Lower lobe of right lung (tissue), 2 donors: ENCODE results near the gene TMEM134. TPM values are rescaled to one million over a fixed set of nuclear protein-coding genes. Genes with fewer than 3 reads are reported as not detected.
"Not testable (repeated sequence)": the region's sequence is repeated elsewhere in the genome, so short reads cannot be mapped to it uniquely, and the experiment has no call there.

Experiments
- ATAC-seq, 2 donors: fragments of 200-7000 bp; cut with Tn5 transposase; one replicate each; pipeline ENCODE4 v1.9.1; 2020 to 2022; ENCODE audit warnings: mild to moderate bottlenecking in 2 of 2, moderate library complexity in 2 of 2
- DNase-seq: peaks from one replicate; pipeline ENCODE4 v3.0.0-alpha.2; 2020
- H3K27ac ChIP-seq: fragments of 200-600 bp; one replicate; pipeline ENCODE4 v1.8.0; 2022
- H3K27me3 ChIP-seq: fragments of 200-600 bp; one replicate; pipeline ENCODE4 v1.8.0; 2022; ENCODE audit warnings: low read depth
- H3K36me3 ChIP-seq: fragments of 200-600 bp; one replicate; pipeline ENCODE4 v1.8.0; 2022; ENCODE audit warnings: mild to moderate bottlenecking
- H3K4me1 ChIP-seq: fragments of 200-600 bp; one replicate; pipeline ENCODE4 v1.8.0; 2022
- H3K4me3 ChIP-seq: fragments of 200-600 bp; one replicate; pipeline ENCODE4 v1.8.0; 2022; ENCODE audit warnings: mild to moderate bottlenecking
- H3K9me3 ChIP-seq: fragments of 200-600 bp; one replicate; pipeline ENCODE4 v1.8.0; 2022
- intact Hi-C: fragments of 100-400 bp; cut with DNase I; formaldehyde crosslinking; loops from one replicate; pipeline ENCODE4 v1.11.0; 2022
- total RNA-seq: library from RNA; stranded (reverse); fragmentation: NEBNext Ultra II Directional; extraction: Animal tissue kit (Norgen Biotek cat#: 25700); gene quantifications from one replicate; pipeline ENCODE4 v1.2.1, GENCODE V29; 2021
- TF ChIP-seq, protein P1 (sequence below): fragments of 200-600 bp; IDR thresholded peaks from one replicate; pipeline ENCODE4 v1.8.0; 2022; ENCODE audit warnings: antibody characterized with exemption, mild to moderate bottlenecking
- donor health status: DM: no; HTN: yes; CAD: no; lungs with severe emphysema.

Gene TMEM134
- total RNA-seq, 1 donor from 2014 or later: 49.1 TPM

DNA sequence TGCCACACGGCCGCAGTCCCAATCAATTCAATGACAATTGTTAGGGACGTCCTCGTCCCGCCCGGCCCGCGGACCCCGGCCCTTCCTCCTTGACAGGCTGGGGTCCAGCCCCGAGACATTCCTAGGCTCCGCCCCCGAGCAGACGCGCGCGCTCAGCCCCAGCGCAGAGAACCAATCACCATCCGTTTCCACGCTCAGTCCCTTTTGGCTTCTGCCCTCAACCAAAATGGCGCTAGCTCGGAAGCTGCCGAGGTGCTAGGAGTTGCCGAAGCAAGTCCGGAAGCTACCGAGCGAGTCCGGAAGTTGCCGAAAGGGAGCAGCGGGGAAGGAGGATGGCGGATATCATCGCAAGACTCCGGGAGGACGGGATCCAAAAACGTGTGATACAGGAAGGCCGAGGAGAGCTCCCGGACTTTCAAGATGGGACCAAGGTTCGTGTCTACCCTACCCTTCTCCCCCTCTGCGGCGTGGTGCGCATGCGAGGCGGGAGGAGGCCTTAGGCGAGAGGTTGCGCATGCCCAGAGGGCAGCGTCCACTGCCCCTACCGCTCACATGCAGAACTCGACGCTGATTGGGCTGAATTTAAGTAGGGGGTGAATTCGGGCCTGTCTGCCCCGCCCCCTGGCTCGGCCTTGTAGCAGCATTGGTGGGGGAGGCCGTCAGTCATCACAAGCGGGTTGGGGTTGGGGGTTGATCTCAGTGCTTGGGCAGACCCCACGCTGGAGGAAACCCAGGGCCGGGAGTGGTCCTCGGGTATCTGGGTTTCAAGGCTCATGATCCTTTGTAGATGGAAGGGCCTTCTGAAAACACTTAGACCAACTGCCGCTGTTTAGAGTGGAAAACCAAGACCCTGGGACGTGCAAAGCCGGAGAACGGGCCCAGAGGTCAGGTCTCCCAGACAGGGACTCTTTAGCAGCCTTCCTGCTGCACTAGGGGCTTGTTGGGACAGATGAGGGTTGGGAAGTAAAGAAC is 14.1 kb upstream of the TMEM134 start, which contains the start of gene AIP:
TSS of gene AIP (plus strand) at position 200 of the 972 bp plus-strand sequence. CDS start at position 333, 133 bp downstream.
- Histone ChIP-seq H3K9me3 (no peaks in the 10 kb centered on the region), H3K27ac (peak within 1 kb of the TSS; percentile 87), H3K4me3 (peak within 1 kb of the TSS; percentile 65), H3K27me3 (no peaks in the 10 kb centered on the region), H3K36me3 (peaks cover 16% of the 10 kb centered on the region), H3K4me1 (peaks cover 44% of the 10 kb centered on the region)
- DNase-seq (peak; percentile 97), ATAC-seq (peak; percentile 97 to 98)
- TF ChIP-seq, protein P1, sequence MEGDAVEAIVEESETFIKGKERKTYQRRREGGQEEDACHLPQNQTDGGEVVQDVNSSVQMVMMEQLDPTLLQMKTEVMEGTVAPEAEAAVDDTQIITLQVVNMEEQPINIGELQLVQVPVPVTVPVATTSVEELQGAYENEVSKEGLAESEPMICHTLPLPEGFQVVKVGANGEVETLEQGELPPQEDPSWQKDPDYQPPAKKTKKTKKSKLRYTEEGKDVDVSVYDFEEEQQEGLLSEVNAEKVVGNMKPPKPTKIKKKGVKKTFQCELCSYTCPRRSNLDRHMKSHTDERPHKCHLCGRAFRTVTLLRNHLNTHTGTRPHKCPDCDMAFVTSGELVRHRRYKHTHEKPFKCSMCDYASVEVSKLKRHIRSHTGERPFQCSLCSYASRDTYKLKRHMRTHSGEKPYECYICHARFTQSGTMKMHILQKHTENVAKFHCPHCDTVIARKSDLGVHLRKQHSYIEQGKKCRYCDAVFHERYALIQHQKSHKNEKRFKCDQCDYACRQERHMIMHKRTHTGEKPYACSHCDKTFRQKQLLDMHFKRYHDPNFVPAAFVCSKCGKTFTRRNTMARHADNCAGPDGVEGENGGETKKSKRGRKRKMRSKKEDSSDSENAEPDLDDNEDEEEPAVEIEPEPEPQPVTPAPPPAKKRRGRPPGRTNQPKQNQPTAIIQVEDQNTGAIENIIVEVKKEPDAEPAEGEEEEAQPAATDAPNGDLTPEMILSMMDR: peak; percentile 32
- intact Hi-C loops: no loop called here

DNA sequence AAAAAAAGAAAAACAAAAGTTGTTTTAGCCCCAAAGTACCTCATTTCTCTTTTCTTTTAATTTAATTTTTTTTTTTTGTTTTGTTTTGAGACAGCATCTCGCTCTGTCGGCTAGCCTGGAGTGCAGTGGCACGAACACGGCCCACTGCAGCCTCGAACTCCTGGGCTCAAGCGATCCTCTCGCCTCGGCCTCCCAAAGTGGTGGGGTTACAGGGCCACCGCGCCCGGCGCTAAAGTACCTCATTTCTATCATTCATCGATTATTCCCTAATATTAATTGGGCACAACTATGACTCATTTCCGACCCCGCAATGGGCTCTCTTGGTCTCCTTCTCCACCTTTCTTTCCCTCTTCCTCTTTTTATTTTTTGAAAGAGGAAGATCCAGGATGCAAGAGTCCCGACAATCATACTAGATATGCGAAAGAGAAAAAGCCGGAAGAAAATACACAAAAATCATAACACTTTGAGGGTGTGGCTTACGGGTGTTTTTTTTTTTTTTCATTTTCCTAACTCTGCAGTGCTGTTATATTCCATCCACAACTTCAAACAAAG is 13.3 kb upstream of the TMEM134 start:
- H3K4me1 ChIP-seq: peaks cover 44% of the 10 kb centered on the region
- no peaks in the 10 kb centered on the region for H3K9me3 ChIP-seq
- peak; percentile 30 to 50 for ATAC-seq
- TF ChIP-seq, protein P1: no peak
- DNase-seq: no peak
- H3K4me3 ChIP-seq: peak overlapping the region; percentile 65
- H3K36me3 ChIP-seq: peaks cover 8% of the 10 kb centered on the region
- peak overlapping the region; percentile 87 for H3K27ac ChIP-seq
- intact Hi-C loops: no loop called here
- no peaks in the 10 kb centered on the region for H3K27me3 ChIP-seq

DNA sequence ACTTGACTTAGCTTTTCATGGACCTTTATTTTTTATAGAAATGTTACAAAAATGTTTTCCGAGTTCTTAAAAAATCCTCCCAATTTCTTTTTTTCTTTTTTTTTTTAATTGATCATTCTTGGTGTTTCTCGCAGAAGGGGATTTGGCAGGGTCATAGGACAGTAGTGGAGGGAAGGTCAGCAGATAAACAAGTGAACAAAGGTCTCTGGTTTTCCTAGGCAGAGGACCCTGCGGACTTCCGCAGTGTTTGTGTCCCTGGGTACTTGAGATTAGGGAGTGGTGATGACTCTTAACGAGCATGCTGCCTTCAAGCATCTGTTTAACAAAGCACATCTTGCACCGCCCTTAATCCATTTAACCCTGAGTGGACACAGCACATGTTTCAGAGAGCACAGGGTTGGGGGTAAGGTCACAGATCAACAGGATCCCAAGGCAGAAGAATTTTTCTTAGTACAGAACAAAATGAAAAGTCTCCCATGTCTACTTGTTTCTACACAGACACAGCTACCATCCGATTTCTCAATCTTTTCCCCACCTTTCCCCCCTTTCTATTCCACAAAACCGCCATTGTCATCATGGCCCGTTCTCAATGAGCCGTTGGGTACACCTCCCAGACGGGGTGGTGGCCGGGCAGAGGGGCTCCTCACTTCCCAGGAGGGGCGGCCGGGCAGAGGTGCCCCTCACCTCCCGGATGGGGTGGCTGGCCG is 8.4 kb upstream of the TMEM134 start:
- DNase-seq, H3K4me3 ChIP-seq, intact Hi-C loops, H3K36me3 ChIP-seq, H3K27ac ChIP-seq, H3K9me3 ChIP-seq, ATAC-seq, H3K27me3 ChIP-seq: not testable (repeated sequence)
- peaks cover 10% of the 10 kb centered on the region for H3K4me1 ChIP-seq

DNA sequence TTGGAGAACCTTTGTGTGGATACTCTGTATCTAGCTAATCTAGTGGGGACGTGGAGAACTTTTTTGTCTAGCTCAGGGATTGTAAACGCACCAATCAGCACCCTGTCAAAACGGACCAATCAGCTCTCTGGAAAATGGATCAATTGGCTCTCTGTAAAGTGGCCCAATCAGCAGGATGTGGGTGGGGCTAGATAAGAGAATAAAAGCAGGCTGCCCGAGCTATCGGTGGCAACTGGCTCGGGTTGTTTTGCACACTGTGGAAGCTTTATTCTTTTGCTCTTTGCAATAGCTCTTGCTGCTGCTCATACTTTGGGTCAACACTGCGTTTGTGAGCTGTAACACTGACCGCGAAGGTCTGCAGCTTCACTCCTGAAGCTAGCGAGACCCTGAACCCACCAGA is 7.6 kb upstream of the TMEM134 start:
- intact Hi-C loops, ATAC-seq: not testable (repeated sequence)

DNA sequence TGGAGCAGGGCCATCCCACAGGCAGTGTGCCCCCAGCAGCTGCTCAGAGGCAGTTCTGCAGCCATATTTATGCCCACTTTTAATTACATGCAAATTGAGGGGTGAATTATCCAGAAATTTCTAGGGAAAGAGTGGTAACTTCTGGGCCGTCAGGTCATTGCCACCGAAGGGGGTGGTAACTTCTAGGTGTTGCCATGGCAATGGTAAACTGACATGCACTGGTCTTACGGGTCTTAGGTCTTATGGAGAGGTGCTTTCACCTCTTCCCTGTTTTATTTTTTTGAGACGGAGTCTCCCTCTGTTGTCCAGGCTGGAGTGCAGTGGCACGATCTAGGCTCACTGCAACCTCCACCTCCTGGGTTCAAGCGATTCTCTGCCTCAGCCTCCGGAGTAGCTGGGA is 3.8 kb upstream of the TMEM134 start:
- TF ChIP-seq, protein P1: no peak
- intact Hi-C loops: no loop called here
- Histone ChIP-seq H3K36me3 (no peaks in the 10 kb centered on the region), H3K9me3 (no peaks in the 10 kb centered on the region), H3K27ac (no peak overlapping the region), H3K4me1 (peaks cover 14% of the 10 kb centered on the region), H3K27me3 (no peaks in the 10 kb centered on the region), H3K4me3 (no peak overlapping the region)
- DNase-seq: no peak
- ATAC-seq: no peak

More for the DNA sequence above, 7.6 kb upstream of the TMEM134 start:
- not testable (repeated sequence) for H3K36me3 ChIP-seq, H3K4me3 ChIP-seq, H3K27ac ChIP-seq, H3K9me3 ChIP-seq, H3K27me3 ChIP-seq, DNase-seq, H3K4me1 ChIP-seq

DNA sequence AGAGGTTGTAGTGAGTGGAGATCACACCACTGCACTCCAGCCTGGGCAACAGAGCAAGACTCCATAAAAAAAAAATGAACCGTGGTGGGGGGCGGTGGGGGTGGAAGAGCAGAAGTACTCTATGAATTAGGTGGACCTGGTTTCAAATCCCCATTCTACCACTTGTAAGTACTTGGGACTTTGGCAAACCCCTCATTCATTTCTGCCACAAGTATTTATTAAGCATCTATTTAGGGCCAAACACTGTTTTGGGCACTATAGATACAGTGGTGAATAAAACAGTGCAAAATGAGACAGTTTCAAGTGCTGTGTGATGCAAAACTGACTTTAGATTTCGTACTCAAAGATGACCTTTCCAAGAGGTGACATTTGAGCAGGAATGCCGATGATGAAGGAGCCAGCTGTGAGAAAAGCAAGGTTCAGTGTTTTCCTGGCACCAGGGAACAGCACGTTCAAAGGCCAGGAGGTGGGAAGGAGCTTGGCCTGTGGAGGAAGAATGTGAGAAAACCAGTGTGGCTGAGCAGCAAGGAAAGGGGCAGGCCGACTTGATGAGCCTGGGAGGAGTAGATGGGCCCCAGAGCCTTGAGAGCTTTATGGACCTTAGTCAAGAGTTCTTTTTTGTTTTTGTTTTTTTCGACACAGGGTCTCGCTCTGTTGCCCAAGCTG is 1.4 kb upstream of the TMEM134 start:
- H3K9me3 ChIP-seq: no peaks in the 10 kb centered on the region
- intact Hi-C loops: no loop called here
- DNase-seq: no peak
- ATAC-seq: no peak
- peaks cover 6% of the 10 kb centered on the region for H3K36me3 ChIP-seq
- TF ChIP-seq, protein P1: no peak
- no peak overlapping the region for H3K27ac ChIP-seq
- peaks cover 32% of the 10 kb centered on the region for H3K4me1 ChIP-seq
- H3K4me3 ChIP-seq: no peak overlapping the region
- no peaks in the 10 kb centered on the region for H3K27me3 ChIP-seq
